Measurements from ENCODE around the gene KCNA5. TPM values are rescaled to one million over a fixed set of nuclear protein-coding genes. Genes with fewer than 3 reads are reported as not detected.

The KCNA5 gene
- total and polyA plus RNA-seq, 2 of the 13 experiments (the other 11 are each of a cell fraction or from before 2014, with no cell fraction given) = not detected

DNA sequence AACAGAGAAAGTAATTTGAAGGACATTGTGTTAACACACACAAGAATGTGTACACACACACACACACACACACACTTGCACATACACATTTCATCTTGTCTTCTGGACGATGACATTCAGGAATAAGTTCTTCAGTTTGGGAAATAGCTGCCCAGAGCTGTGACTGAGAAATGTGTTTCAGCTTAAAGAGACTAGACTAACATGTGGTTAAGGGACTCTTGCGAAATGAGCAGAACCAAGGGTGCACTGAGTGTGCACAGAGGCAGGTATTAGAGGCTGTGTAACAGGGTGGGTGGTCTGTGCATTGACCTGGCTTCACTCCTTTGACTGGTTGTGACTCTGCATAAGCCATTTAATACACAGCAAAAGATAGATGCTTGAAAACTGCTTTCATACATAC is 29.4 kb upstream of the KCNA5 start:
- in situ Hi-C loops (cut with HindIII; ENCODE audit: extremely low pct_ligation_motif_present, low pct_unique_long_range_greater_than_20kb) = no loop called here
- Histone ChIP-seq H3K4me2 (ENCODE audit: low read depth, low read length) (no peak overlapping the region), H3K27me3 (ENCODE audit: control insufficient read depth in 1 of 2, insufficient read depth in 2 of 2, low read length in 2 of 2) (peaks cover 0 to 13% of the 10 kb centered on the region in 2 experiments; a peak in 1 of 5 replicates), H3K4me3 (replicated peaks in 1 of 3; ENCODE audit: insufficient read depth in 1 of 3, low read depth in 2 of 3, low read length in 3 of 3) (no peak overlapping the region), H3K9me3 (ENCODE audit: low read length) (no peaks in the 10 kb centered on the region), H2AFZ (ENCODE audit: low read length) (no peak overlapping the region), H3K27ac (ENCODE audit: extremely low read length, insufficient read depth, low read length) (no peak overlapping the region), H3K9ac (ENCODE audit: insufficient read depth, low read depth, low read length) (no peak overlapping the region), H3K79me2 (ENCODE audit: insufficient read depth, low read length) (no peaks in the 10 kb centered on the region), H4K20me1 (ENCODE audit: insufficient read depth, low read length) (no peaks in the 10 kb centered on the region), H3K4me1 (ENCODE audit: insufficient read depth, low read length) (no peaks in the 10 kb centered on the region), H3K36me3 (replicated peaks in 1 of 2; ENCODE audit: control insufficient read depth in 1 of 2, insufficient read depth in 2 of 2, low read length in 2 of 2) (no peaks in the 10 kb centered on the region)
- TF ChIP-seq CEBPZ (IDR thresholded peaks at IDR 0.05; ENCODE audit: low read length) (no peak), ZNF775 (CRISPR knock-in tag; IDR thresholded peaks at IDR 0.05; ENCODE audit: borderline replicate concordance) (no peak), CEBPB (IDR thresholded peaks at IDR 0.05; ENCODE audit: borderline replicate concordance, low read depth, low read length) (peak; percentile 14; the same call in 1 of the 2 replicates), ZNF691 (CRISPR knock-in tag; IDR thresholded peaks at IDR 0.05; ENCODE audit: borderline replicate concordance, low read depth) (no peak)
- ChIA-PET CTCF (ENCODE audit: low intra/inter-chr PET ratio, low total read pairs) (no interaction called here), POLR2A (no interaction called here)
- ATAC-seq = no peak
- DNase-seq (ENCODE audit: low spot score) = no peak
- intact Hi-C loops (cut with micrococcal nuclease; ENCODE audit: unreplicated experiment) = no loop called here
- no TSS peak for BruUV-seq (replicated peaks)
- WGBS (ENCODE audit: low lambda C conversion rate) = 8% methylated on average over 2 of the region's 2 CpGs
- no peak for FAIRE-seq

Measured in HepG2 (cell line).